CD4-positive, alpha-beta T cell treated with Interleukin-4 for 1 hour (primary cell): ENCODE measurements around the gene PTGIR.

Source experiments
- DNase-seq, 2 donors: peaks; one replicate each; pipeline ENCODE4 v3.0.0-alpha.2; 2020 to 2022

The PTGIR gene

DNA sequence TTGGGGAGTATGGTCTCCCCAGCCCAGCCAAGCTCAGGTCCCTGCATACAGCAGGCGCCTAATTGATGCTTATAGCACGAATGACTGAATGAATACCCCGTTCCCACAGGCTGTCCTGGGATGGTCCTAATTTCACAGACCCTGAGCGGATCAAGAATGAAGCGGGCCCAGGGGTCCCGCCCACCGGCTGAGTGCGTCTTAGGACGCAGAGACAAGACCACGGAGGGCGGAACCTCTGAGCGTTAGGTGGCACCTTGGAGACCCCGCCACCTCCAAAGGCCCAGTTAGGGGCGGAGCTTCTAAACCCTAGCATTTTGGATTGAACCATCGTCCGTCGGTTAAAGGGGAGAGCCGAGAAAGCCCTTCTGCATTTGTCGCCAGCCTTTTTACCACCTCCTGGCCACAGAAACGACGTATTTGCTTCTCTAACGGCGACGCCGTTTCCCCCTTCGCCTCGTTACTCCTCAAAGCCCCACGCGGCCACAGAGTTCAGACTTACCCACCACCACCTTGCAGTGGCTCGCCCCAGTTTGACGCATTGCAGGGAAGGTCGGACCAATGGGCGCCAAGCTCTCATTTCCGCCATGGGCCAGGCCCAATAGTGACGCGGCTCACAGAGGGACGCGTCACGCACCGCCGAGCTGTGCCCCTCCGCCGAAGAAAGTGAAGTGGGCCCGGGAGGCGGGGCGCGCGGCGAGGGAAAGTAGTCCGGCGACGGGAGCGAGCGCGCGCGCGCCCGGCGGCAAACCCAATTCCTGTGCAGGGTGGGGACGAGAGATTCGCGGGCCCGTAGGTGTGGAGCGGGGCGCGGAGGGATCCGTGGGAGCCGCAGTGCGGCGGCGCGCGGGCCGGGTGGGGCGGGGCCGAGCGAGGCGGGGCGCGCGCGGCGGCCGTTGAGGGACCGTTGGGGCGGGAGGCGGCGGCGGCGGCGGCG, 24.2 kb downstream of the PTGIR start:
- DNase-seq, result peak; percentile 95 to 98

DNA sequence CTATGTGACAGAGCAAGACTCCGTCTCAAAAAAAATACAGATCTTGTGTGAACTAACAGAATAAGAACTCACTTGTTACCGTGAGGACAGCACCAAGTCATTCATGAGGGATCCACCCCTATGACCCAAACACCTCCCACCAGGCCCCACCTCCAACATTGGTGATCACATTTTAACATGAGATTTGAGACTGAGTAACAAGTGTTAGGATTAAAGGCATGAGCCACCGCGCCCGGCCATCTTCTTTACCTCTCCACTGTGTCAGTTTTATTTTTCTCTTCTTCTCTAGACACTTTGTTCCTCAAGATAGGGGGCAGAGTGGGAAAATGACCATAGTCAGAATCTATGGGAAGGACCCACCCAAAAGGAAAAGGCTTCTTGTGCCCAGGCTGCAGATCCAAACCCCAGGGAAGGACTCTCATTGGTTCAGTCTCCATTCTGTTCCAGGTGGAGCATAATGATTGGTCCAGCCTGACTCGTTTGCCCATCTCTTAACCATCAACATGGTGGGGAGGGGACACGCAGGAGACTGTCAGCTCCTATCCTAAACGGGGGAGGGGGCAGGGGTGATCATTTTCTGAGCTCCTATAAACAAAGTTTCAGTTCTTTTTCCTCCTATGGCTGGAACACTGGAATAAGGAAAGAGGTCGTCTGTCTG, 25.0 kb downstream of the PTGIR start:
- no peak for DNase-seq

GRCh38 chr19:46598372-46598917, 26.4 kb downstream of the PTGIR start:
- DNase-seq, result no peak

DNA sequence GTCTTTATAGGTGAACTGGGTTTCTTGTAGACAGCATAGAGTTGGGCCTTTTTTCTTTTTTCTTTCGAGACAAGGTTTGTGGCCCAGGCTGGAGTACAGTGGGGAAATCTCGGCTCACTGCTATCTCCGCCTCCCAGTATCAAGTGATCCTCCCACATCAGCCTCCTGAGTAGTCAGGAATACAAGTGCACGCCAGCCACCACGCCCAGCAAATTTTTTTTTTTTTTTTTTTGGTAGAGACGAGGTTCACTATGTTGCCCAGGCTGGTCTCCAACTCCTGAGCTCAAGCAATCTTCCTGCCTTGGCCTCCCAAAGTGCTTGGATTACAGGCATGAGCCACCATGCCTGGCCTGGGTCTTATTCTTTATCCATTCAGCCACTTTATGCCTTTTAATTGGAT, 28.9 kb downstream of the PTGIR start:
- no peak for DNase-seq

GRCh38 chr19:46591870-46592269, 33.0 kb downstream of the PTGIR start:
- no peak for DNase-seq

GRCh38 chr19:46591254-46591653, 33.6 kb downstream of the PTGIR start:
- no peak for DNase-seq

DNA sequence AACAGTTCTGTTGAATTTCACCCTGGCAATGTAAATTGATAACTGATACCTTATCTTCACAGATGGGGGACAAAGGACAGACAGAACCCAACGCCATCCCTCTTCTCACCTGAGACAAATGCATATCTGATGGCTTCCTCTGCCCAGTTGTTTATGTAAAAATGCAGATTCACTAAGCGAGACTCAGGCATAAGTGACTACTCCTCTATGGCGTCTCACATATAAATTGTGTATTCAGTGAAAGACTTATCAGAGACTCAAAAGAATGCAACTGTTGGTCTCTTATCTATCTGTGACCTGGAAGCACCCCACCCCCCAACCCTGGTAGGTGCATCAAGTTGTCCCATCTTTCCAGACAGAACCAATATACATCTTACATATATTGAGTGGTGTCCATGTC, 37.0 kb downstream of the PTGIR start:
- DNase-seq, result no peak

GRCh38 chr19:46586294-46586693, 38.6 kb downstream of the PTGIR start:
- DNase-seq, result no peak

DNA sequence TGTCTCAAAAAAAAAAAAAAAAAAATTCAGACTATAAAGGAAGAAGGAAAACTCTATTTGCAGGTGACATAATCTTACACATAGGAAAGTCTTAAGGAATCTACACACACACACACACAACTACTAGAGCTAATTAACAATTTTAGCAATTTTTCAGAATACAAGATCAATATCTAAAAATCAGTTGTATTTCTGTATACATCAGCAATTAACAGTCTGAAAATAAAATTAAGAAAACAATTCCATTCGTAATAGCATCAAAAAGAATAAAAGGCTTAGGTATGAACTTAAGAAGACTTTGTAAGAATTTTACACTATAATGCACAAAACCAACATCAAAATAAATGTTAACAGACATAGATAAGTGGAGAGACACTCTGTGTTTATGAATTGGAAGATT, 39.4 kb downstream of the PTGIR start:
- no peak for DNase-seq

DNA sequence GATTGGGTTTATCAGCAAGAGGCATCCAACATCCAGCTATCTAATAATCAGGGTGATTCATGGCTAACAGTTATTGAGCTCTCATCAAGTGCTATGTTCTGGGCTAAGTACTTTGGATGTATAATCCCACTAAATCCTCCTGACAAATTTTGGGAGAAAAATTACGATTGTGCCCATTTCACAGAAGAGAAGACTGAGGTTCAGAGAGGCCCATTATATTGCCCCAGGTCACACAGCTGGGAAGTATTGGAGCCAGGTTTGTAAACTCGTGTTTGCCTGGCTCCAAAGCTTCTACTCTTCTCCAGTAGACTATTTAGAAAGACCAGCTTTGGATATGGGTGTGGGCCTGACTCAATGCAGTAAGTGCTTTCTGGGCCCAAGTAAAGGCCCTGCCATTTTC, 44.6 kb downstream of the PTGIR start:
- no peak for DNase-seq

DNA sequence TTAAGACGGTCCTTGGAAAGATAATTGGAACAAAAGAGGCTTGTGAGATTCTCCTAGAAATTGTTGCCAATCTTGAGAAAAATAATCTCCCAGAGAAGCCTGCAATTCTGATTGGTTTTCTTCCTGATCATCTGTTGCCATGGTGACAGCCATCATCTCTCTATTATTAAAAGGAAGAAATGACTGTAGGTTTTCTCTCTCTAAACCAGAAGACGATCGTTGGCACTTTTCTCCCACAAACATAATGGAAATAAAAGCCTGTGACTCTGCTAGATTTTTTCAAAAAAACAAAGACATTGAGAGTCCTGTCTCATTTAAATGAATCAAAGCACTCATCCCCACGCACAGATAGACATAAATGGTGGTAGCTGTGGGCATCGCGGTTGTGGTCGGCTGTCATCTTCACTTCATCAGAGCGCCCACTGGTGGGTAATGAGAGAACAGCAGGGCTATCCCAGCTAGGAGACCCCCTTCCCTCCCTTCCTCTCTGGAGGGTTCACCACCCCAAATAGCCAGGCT, 45.5 kb downstream of the PTGIR start:
- peak in 1 of 2 donors; percentile 8 for DNase-seq

DNA sequence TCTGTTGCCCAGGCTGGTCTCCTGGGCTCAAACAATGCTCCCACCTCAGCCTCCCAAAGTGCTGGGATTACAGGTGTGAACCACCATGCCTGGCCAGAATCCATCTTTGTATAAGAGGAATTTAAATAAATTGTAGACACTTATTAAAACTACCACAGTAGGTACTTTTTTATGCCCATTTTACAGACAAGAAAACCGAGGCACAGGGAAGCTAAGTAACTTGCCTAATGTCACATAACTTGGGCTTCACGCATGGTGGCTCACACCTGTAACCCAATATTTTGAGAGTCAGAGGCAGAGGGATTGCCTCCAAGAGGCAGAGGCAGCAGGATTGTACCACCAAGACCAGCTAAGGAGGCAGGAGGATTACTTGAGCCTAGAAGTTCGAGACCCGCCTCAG, 46.4 kb downstream of the PTGIR start:
- DNase-seq, result no peak

- peak; percentile 16 to 34 for DNase-seq
These were observed 50.4 kb downstream of the PTGIR start for GRCh38 chr19:46574533-46574932.

DNA sequence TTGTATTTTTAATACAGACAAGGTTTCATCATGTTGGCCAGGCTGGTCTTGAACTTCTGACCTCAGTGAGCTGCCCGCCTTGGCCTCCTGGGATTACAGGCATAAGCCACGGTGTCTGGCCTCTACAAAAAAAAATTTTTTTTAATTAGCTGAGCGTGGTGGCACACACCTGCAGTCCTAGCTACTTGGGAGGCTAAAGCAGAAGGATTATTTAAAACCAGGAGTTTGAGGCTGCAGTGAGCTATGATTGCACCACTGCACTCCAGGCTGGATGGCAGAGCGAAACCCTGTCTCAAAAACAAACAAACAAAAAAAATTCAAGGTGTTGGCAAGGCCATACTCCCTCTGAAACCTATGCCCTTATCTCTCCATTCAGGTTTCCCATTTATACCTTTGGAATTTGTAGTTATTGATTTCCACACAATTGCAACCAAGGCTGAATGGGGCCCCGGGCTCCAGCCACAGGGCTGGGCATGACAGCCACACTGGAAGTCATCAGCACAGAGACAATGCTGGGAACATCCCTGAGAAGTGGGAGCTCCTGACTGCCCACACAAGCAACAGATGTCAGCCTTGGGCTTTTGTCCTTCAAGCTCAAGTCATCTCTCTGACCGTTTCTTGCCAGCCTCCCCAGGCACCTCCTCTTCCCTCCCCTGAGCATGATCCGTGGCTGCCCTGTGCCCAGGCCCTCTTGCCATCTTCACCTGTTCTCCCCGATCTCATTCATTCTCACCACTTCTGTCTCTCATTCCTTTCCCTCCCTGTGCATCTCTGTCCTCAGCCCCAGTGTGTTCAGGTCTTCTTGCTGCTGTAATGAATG, 51.0 kb downstream of the PTGIR start:
- DNase-seq, result no peak

DNA sequence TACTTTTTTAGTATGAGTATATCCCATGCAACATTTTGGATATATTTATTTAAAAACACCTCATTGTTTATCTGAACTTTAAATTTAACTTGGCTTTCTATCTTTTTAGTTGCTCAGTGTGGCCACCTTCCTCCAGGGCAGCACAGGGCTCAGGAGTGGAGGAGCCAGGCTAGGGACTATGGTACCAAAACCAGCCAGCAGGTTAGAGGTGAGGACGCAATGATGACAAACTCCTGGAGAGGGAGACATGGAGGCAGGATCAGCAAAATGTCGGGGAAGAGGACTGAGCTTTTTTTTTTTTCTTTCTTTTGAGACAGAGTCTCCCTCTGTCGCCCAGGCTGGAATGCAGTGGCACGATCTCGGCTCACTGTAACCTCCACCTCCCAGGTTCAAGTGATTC, 53.4 kb downstream of the PTGIR start:
- DNase-seq, result no peak
